HG03521 (cell line): Measurements from ENCODE around the gene PPIL4.
"Not testable (repeated sequence)": the region's sequence is repeated elsewhere in the genome, so short reads cannot be mapped to it uniquely, and the experiment has no call there.

Source experiments
- ATAC-seq: cut with Tn5 transposase; IDR thresholded peaks from one replicate; pipeline ENCODE4 v1.9.1; 2021; ENCODE audit warnings: mild to moderate bottlenecking, moderate library complexity; ENCODE audit not compliant: unreplicated experiment

The PPIL4 gene

GRCh38 chr6:149534742-149535141 lies 11.1 kb downstream of the PPIL4 start:
- no peak for ATAC-seq

GRCh38 chr6:149529650-149530049 lies 16.2 kb downstream of the PPIL4 start:
- ATAC-seq: no peak

GRCh38 chr6:149515494-149515893 lies 30.3 kb downstream of the PPIL4 start:
- no peak for ATAC-seq

- ATAC-seq: no peak
Observed at GRCh38 chr6:149513915-149514314, 31.9 kb downstream of the PPIL4 start.

- no peak for ATAC-seq
Observed at GRCh38 chr6:149510793-149511512, 34.9 kb downstream of the PPIL4 start.

- no peak for ATAC-seq
Observed at GRCh38 chr6:149508485-149508884, 37.4 kb downstream of the PPIL4 start.

- ATAC-seq: no peak
Observed at GRCh38 chr6:149503872-149504271, 42.0 kb downstream of the PPIL4 start.

GRCh38 chr6:149503276-149503675 lies 42.6 kb downstream of the PPIL4 start:
- no peak for ATAC-seq

- ATAC-seq: no peak
Observed at GRCh38 chr6:149501768-149502167, 44.1 kb downstream of the PPIL4 start.

GRCh38 chr6:149501201-149501600 lies 44.6 kb downstream of the PPIL4 start:
- no peak for ATAC-seq

GRCh38 chr6:149500096-149500495 lies 45.7 kb downstream of the PPIL4 start:
- no peak for ATAC-seq

- ATAC-seq: no peak
Observed at GRCh38 chr6:149499066-149499465, 46.8 kb downstream of the PPIL4 start.

GRCh38 chr6:149497365-149497764 lies 48.5 kb downstream of the PPIL4 start:
- ATAC-seq: no peak

- ATAC-seq: not testable (repeated sequence)
Observed at GRCh38 chr6:149496597-149496996, 49.2 kb downstream of the PPIL4 start.

- not testable (repeated sequence) for ATAC-seq
Observed at GRCh38 chr6:149495349-149496016, 50.4 kb downstream of the PPIL4 start.

- ATAC-seq: peak; percentile 78
Observed at GRCh38 chr6:149494810-149495209, 51.0 kb downstream of the PPIL4 start.

GRCh38 chr6:149493761-149494320 lies 52.0 kb downstream of the PPIL4 start:
- ATAC-seq: no peak

GRCh38 chr6:149492798-149493343 lies 53.0 kb downstream of the PPIL4 start:
- no peak for ATAC-seq

- ATAC-seq: no peak
Observed at GRCh38 chr6:149489967-149490366, 55.9 kb downstream of the PPIL4 start.

- ATAC-seq: no peak
Observed at GRCh38 chr6:149488815-149489214, 57.0 kb downstream of the PPIL4 start.

- no peak for ATAC-seq
Observed at GRCh38 chr6:149487316-149487715, 58.5 kb downstream of the PPIL4 start.
